ENCODE measurements around the gene KIAA1328. TPM values are rescaled to one million over a fixed set of nuclear protein-coding genes. Genes with fewer than 3 reads are reported as not detected.

Gene KIAA1328
- polyA plus RNA-seq, 4 donors = 8.9 to 11.3 (median 9.9) TPM

GRCh38 chr18:36942264-36942663, 113.3 kb downstream of the KIAA1328 start:
- no peak for DNase-seq (ENCODE audit: low read depth in 4 of 4, low spot score in 3 of 4)

- DNase-seq (ENCODE audit: low read depth in 4 of 4, low spot score in 3 of 4) = no peak
These were observed 119.0 kb downstream of the KIAA1328 start for GRCh38 chr18:36947820-36948348.

- DNase-seq (ENCODE audit: low read depth in 4 of 4, low spot score in 3 of 4) = no peak
These were observed 121.4 kb downstream of the KIAA1328 start for GRCh38 chr18:36950282-36950681.

- DNase-seq (ENCODE audit: low read depth in 4 of 4, low spot score in 3 of 4) = no peak
These were observed 122.0 kb downstream of the KIAA1328 start for GRCh38 chr18:36950960-36951359.

- no peak for DNase-seq (ENCODE audit: low read depth in 4 of 4, low spot score in 3 of 4)
These were observed 124.1 kb downstream of the KIAA1328 start for GRCh38 chr18:36953047-36953446.

GRCh38 chr18:36960038-36960437, 131.1 kb downstream of the KIAA1328 start:
- no peak for DNase-seq (ENCODE audit: low read depth in 4 of 4, low spot score in 3 of 4)

- no peak for DNase-seq (ENCODE audit: low read depth in 4 of 4, low spot score in 3 of 4)
These were observed 134.5 kb downstream of the KIAA1328 start for GRCh38 chr18:36963464-36963863.

- no peak for DNase-seq (ENCODE audit: low read depth in 4 of 4, low spot score in 3 of 4)
These were observed 145.8 kb downstream of the KIAA1328 start for GRCh38 chr18:36974686-36975085.

DNA sequence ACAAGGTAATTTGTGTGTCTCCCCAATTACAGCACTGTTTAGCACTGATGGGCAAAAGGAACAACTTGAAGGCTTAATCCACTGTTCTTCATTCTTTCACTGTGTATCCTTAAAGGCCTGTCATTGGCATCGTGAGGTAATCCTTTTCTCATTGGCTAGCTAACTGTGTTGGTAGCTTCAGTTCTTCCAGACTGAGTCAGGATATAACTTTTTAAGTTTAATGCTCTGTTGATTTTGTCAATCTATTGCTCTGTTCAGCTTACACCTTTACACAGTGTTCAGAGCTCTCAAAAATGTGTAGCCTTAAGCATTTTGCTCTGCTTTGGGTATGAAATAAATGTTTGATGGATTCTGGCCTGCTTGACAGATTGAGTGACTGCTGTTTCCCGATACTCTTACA, 148.2 kb downstream of the KIAA1328 start:
- DNase-seq (ENCODE audit: low read depth in 4 of 4, low spot score in 3 of 4) = peak in 1 of 4 donors; percentile 13

GRCh38 chr18:36993068-36993467, 164.1 kb downstream of the KIAA1328 start:
- DNase-seq (ENCODE audit: low read depth in 4 of 4, low spot score in 3 of 4) = no peak

DNA sequence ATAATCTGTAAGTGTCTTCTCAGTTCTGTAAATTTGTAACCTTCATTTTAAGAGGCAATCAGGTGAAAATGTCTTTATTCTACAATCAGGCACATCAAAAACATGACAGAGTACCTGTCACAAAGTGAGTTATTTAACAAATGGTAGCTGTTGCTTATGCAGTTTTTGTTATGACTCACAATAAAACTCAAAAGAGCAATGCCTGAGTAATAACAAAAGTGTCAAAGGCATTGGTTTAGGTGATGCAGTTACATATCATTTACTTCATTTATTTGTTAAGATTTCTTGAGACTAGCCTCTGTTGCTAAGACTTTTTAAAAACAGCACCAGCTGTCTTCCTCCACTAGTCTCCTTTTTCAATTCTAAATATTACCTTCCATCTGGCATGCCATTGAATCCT, 177.8 kb downstream of the KIAA1328 start:
- no peak for DNase-seq (ENCODE audit: low read depth in 4 of 4, low spot score in 3 of 4)

DNA sequence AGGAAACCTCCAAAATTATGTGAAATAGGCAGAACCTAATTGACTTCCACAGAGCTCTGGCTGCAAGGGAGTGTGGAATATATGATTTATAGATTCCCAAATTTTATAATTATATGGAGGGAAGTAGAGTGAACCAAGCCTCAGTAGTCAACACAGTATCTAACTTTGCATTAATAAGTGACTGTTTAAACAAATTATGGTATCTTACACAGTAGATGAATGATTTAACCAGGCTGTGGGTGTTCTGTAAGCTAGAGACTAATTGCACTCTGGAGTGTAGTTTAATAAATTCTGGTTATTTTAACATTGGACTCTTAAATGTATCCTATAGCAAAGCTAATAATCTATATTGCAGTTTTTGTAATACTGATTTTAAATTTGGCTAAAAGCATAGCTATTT, 183.5 kb downstream of the KIAA1328 start:
- no peak for DNase-seq (ENCODE audit: low read depth in 4 of 4, low spot score in 3 of 4)

DNA sequence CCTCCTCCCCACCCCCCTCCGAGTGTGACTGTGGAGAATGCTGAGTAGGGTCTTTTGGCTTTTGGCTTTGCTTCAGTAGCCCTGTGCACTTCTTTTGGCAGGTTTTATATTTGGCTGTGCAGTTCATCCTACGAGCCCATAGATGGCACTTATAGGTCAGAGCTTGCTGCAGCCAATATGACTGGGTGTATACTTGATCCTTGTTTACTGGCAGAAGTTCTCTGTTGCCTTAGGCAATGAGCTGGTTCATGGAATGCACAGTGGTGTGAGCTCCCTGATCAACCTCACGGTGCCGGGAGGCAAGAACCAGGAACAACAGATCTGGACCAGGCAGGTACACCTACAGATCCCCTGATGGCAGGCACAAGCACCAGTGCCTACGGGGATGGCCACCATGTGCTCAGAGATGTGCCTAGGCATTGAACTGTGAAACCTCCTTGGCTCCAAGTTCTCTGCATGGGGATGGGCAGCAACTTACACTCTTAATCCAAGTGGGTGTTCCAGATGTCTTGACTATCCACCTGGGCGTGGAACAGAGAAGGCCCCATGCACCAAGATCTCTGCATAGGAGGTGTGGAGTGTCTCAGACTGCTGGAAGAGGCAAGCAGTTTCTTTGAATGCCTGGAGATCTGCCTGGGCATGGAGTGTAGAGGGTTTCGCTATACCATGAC, 190.4 kb downstream of the KIAA1328 start:
- no peak for DNase-seq (ENCODE audit: low read depth in 4 of 4, low spot score in 3 of 4)

GRCh38 chr18:37033419-37033818, 204.5 kb downstream of the KIAA1328 start:
- no peak for DNase-seq (ENCODE audit: low read depth in 4 of 4, low spot score in 3 of 4)

- no peak for DNase-seq (ENCODE audit: low read depth in 4 of 4, low spot score in 3 of 4)
These were observed 213.5 kb downstream of the KIAA1328 start for GRCh38 chr18:37042381-37042780.

GRCh38 chr18:37055137-37055802, 226.3 kb downstream of the KIAA1328 start:
- no peak for DNase-seq (ENCODE audit: low read depth in 4 of 4, low spot score in 3 of 4)

DNA sequence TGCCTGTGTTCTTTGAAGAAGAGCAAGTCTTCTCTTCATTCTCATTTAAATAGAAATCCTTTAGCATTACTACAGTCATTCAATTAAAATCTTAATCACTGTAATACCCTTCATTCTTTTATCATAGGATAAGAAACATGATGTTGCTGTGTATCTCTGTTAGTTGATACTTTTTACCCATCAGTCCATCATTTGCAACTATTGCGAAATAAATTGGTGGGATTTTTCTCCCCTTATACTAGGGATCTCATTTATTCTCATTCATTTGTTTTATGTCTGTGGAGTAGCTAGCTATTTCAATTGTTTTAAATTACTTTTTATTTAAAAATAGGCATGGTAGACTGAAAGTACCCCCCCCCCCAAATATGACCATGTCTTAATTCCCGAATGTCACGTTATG, 235.3 kb downstream of the KIAA1328 start:
- DNase-seq (ENCODE audit: low read depth in 4 of 4, low spot score in 3 of 4) = no peak

GRCh38 chr18:37065254-37065653, 236.3 kb downstream of the KIAA1328 start:
- DNase-seq (ENCODE audit: low read depth in 4 of 4, low spot score in 3 of 4) = no peak

GRCh38 chr18:37084912-37085311, 256.0 kb downstream of the KIAA1328 start:
- DNase-seq (ENCODE audit: low read depth in 4 of 4, low spot score in 3 of 4) = no peak

DNA sequence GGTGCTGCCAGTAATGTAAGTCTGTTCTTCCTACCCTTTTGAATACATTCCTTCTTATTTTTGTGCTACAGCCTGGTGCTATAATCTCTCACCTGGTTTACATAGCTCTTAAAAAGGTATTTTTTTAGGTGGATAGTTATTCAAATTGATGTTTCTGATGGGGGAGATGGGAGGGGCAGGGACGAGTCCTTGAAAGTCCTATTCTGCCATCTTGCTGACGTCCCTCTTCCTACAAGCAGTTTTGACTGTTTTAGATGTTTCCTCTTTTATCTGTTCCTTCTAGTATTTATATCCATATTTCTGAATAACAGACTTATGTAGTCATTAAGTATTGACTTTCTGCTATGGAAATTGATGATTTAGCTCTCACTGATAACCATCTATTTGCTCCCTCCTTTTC, 256.4 kb downstream of the KIAA1328 start:
- DNase-seq (ENCODE audit: low read depth in 4 of 4, low spot score in 3 of 4) = no peak

GRCh38 chr18:37107748-37108522, 279.0 kb downstream of the KIAA1328 start:
- DNase-seq (ENCODE audit: low read depth in 4 of 4, low spot score in 3 of 4) = no peak

Measured in right renal pelvis (tissue), 4 donors.